Esophagus squamous epithelium (tissue), 4 donors: Measurements from ENCODE around the gene GCNT4.

Experiments
- CTCF ChIP-seq, 6 experiments: fragments of 450-650 bp in 4 of 6; fragments of 200-600 bp in 2 of 6; sonication (generic) in 2 of 6; IDR thresholded peaks; one replicate each; pipeline ENCODE4 v1.5.1; 2016 to 2019; ENCODE audit warnings: antibody characterized with exemption in 6 of 6, mild to moderate bottlenecking in 4 of 6, moderate library complexity in 4 of 6
- POLR2A ChIP-seq, 4 donors: fragments of 450-650 bp; IDR thresholded peaks; one replicate each; pipeline ENCODE4 v1.6.1; 2017; ENCODE audit warnings: antibody characterized with exemption in 4 of 4, mild to moderate bottlenecking in 4 of 4, moderate library complexity in 3 of 4

- no peak for TF ChIP-seq CTCF (IDR thresholded peaks at IDR 0.05)
- no peak for TF ChIP-seq POLR2A (IDR thresholded peaks at IDR 0.05)
Measured at GRCh38 chr5:75072061-75072460, 19.7 kb upstream of the GCNT4 start.
